ENCODE measurements around the gene GPAT3. TPM values are rescaled to one million over a fixed set of nuclear protein-coding genes. Genes with fewer than 3 reads are reported as not detected.

The GPAT3 gene
- total and polyA plus RNA-seq, 2 of the 8 experiments (the other 6 are each of a cell fraction or from before 2014, with no cell fraction given), result 0.23 to 2.0 TPM

- TF ChIP-seq CHD2 (IDR thresholded peaks at IDR 0.05; ENCODE audit: low read length), result no peak
- Histone ChIP-seq H3K79me1 (ENCODE audit: low read depth, low read length) (no peaks in the 10 kb centered on the region), H3K23me2 (ENCODE audit: low read depth, low read length) (no peaks in the 10 kb centered on the region), H3K14ac (ENCODE audit: insufficient read length) (no peak overlapping the region), H3K36me3 (ENCODE audit: control insufficient read depth in 2 of 4, insufficient read depth in 4 of 4, low read length in 3 of 4) (no peaks in the 10 kb centered on the region), H3K4me2 (ENCODE audit: insufficient read depth in 1 of 2, low read depth in 2 of 2, low read length in 2 of 2) (no peak overlapping the region), H3K9ac (replicated peaks in 1 of 4; ENCODE audit: extremely low read depth in 1 of 4, low read depth in 3 of 4, low read length in 3 of 4) (no peak overlapping the region), H4K5ac (ENCODE audit: insufficient read length, low read depth, low read length) (no peak overlapping the region), H3K27ac (ENCODE audit: low read depth, low read length) (no peak overlapping the region), H3K23ac (ENCODE audit: insufficient read length) (no peak overlapping the region), H3K56ac (replicated peaks; ENCODE audit: insufficient read length, low read depth, low read length) (no peak overlapping the region), H3K4me3 (ENCODE audit: extremely low read depth in 1 of 4, insufficient read depth in 2 of 4, low read depth in 3 of 4, low read length in 4 of 4) (no peak overlapping the region), H4K8ac (ENCODE audit: extremely low read depth, insufficient read depth, low read length) (no peak overlapping the region), H2BK20ac (ENCODE audit: low read length) (no peak overlapping the region), H2BK120ac (replicated peaks; ENCODE audit: low read depth, low read length) (no peak overlapping the region), H2BK12ac (ENCODE audit: low read depth, low read length) (no peak overlapping the region), H3K4me1 (replicated peaks in 1 of 4; ENCODE audit: control insufficient read depth in 3 of 4, insufficient read depth in 4 of 4, low read length in 3 of 4) (no peaks in the 10 kb centered on the region), H2BK15ac (ENCODE audit: low read length) (no peak overlapping the region), H2AFZ (ENCODE audit: low read length) (no peak overlapping the region), H4K20me1 (replicated peaks in 1 of 2; ENCODE audit: control insufficient read depth in 1 of 2, insufficient read depth in 2 of 2, low read length in 2 of 2) (no peaks in the 10 kb centered on the region), H3K4ac (replicated peaks; ENCODE audit: insufficient read length, low read depth, low read length) (no peak overlapping the region), H3K79me2 (ENCODE audit: control insufficient read depth in 1 of 2, insufficient read depth in 2 of 2, low read length in 2 of 2) (no peaks in the 10 kb centered on the region), H4K91ac (replicated peaks; ENCODE audit: insufficient read length, low read length) (no peak overlapping the region), H2AK5ac (ENCODE audit: low read depth, low read length) (no peak overlapping the region), H2BK5ac (ENCODE audit: low read depth, low read length) (no peak overlapping the region), H3K9me3 (ENCODE audit: insufficient read depth in 2 of 2, low read depth in 1 of 2, low read length in 1 of 2) (no peaks in the 10 kb centered on the region), H3K18ac (ENCODE audit: extremely low read depth, low read length) (no peak overlapping the region), H3K27me3 (replicated peaks in 1 of 4; ENCODE audit: control insufficient read depth in 3 of 4, extremely low read depth in 1 of 4, insufficient read depth in 3 of 4, low read length in 3 of 4) (no peaks in the 10 kb centered on the region)
- FAIRE-seq (no peak), DNase-seq (ENCODE audit: low read depth in 1 of 2, low spot score in 2 of 2) (no peak)
- 96% methylated on average over 4 of the region's 4 CpGs; no CpG with 5 or more reads in 1 of the 2 experiments for WGBS, 2 experiments (ENCODE audit: extremely low coverage in 1 of 2, insufficient coverage in 1 of 2, insufficient read length in 1 of 2, insufficient replicate concordance in 2 of 2, low coverage in 1 of 2, low lambda C conversion rate in 2 of 2, missing lambda C conversion rate in 1 of 2)
- ChIA-PET CTCF (ENCODE audit: partially characterized antibody) (no interaction called here), POLR2A (ENCODE audit: partially characterized antibody) (interaction anchor here (1.0 kb wide), 1 partner anchor 9 kb away, joined by 3 read pairs; no protein-coding TSS in a partner anchor)
Measured at GRCh38 chr4:83591056-83591455, 55.1 kb downstream of the GPAT3 start.

Measured in H1 (cell line).